GM18951 (cell line): ENCODE measurements around the gene ABCD2.
"Not testable (repeated sequence)": the region's sequence is repeated elsewhere in the genome, so short reads cannot be mapped to it uniquely, and the experiment has no call there.

Experiments
- POLR2A ChIP-seq: IDR thresholded peaks from 4 replicates; pipeline ENCODE4 v1.6.1; 2011; ENCODE audit warnings: mild to moderate bottlenecking; ENCODE audit not compliant: insufficient read length, insufficient read depth; ENCODE audit errors: extremely low read depth
- in situ Hi-C: fragments of 300-500 bp; cut with MboI; formaldehyde crosslinking; loops from one replicate; pipeline ENCODE4 v1.12.0; 2022; ENCODE audit warnings: low sequenced_read_pairs, mixed read lengths, inconsistent platforms; ENCODE audit not compliant: unreplicated experiment

Gene ABCD2

DNA sequence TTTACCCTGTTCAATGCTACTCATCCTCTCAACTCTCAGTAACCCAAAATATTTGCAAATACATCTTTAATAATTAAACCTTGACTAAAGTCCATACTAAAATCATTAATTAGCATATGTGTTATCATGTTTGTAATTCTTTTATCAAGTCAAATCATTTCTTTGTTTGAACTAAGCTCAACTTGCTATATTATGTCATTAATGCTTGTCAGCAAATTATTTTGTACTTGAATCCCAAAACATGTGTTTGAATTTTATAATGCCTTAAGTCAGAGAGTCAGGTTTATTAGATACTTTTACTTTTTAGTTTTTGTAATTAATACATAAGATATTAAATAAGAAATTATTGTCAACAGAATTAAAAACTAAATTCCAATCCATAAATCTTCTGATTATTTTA lies 16.5 kb downstream of the ABCD2 start:
- no peak for TF ChIP-seq POLR2A
- in situ Hi-C loops = no loop called here

GRCh38 chr12:39601951-39602350 lies 17.7 kb downstream of the ABCD2 start:
- in situ Hi-C loops = not testable (repeated sequence)

- in situ Hi-C loops = no loop called here
- TF ChIP-seq POLR2A = no peak
Measured at GRCh38 chr12:39595928-39596327, 23.7 kb downstream of the ABCD2 start.

DNA sequence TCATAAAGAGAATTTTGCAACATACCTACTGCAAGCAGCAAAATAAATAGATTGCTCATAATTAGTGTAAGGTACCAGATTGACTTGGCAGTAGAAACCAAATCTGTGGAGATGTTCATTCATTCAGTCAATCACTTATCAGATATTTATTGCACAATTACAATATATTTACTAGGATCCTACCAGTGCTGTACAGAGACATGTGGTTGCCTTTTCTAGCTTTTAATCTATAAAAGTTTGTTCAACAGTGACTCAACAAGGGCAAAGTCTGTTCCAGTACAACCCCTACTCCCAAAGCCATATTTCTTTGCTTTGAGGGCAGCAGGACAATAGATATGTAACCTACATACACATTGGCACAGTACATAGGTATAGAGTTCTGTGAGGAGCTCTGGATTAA lies 27.3 kb downstream of the ABCD2 start:
- TF ChIP-seq POLR2A = no peak
- in situ Hi-C loops = no loop called here

DNA sequence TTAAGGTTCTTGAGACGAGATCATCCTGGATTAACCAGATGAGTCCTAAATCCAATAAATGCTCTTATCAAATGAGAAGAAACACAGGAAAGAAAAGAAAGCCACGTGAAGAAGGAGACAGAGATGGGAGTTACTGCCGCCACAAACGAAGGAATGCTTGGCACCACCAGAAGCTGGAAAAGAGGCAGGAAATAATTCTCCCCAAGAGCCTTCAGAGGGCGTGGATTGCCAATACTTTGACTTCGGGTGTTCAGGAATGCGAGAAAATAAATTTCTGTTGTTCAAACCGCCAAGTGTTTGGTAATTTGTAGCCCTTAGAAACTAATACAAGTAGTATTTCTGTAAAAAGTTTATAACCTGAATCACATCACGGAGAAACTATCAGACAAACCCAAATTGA lies 31.3 kb downstream of the ABCD2 start:
- TF ChIP-seq POLR2A = no peak
- in situ Hi-C loops = no loop called here

GRCh38 chr12:39587225-39587624 lies 32.4 kb downstream of the ABCD2 start:
- in situ Hi-C loops = no loop called here
- no peak for TF ChIP-seq POLR2A

DNA sequence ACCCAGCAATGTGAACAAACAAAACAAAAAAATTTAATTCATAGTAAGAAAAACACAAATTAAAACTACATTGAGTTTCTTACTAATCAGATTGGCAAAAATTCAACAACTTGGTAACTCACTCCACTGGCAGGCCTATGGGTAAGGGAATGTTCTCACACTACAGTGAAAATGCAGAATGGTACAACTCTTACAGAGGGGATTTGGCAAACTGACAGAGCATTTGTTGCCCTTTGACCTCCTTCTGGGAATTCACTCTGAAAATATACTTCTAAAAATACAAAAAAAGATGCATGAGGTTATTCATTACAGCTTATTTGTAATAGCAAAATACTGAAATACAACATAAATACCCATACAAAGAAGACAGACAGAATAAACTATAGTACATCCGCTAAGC lies 32.8 kb downstream of the ABCD2 start:
- in situ Hi-C loops = no loop called here
- TF ChIP-seq POLR2A = no peak

DNA sequence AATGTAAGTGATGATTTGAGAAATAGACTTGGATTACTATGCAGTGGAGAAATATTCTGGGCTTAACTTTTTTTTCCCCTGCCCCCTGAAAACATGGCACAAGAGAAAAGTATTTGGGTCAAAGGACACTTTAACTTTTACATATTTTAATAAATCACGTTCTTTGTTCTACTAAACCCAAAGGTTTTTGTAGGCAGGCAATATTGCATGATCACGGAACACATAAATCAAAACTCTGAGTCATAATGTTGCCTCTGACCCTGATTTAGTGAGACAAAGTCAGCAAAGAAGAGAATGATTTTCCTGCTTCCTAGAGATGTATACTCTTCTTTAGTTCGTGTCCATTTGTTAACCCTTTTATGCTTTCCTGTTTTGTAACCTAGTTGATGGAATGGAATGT lies 38.0 kb downstream of the ABCD2 start:
- in situ Hi-C loops = no loop called here
- TF ChIP-seq POLR2A = no peak

DNA sequence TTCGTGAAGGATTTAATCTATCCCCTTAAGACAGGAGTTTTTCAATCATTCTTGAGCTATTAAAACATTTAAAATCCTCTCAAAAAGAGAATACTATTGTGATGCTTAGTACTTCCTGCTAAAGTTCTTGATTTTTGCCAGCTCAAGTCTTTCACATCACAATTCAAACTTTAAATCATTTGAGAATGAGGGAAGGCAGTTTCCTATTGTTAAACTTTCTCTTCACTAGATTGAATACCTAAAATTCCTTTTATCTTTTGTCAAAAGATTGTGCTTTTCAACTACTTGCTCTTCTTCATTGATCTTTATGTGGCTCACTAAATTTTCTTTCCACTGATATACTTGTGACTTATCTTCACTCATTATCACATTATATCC lies 44.1 kb downstream of the ABCD2 start:
- in situ Hi-C loops = no loop called here

GRCh38 chr12:39574785-39575497 lies 44.7 kb downstream of the ABCD2 start:
- in situ Hi-C loops = no loop called here

More for the DNA sequence above, 44.1 kb downstream of the ABCD2 start:
- TF ChIP-seq POLR2A = no peak

DNA sequence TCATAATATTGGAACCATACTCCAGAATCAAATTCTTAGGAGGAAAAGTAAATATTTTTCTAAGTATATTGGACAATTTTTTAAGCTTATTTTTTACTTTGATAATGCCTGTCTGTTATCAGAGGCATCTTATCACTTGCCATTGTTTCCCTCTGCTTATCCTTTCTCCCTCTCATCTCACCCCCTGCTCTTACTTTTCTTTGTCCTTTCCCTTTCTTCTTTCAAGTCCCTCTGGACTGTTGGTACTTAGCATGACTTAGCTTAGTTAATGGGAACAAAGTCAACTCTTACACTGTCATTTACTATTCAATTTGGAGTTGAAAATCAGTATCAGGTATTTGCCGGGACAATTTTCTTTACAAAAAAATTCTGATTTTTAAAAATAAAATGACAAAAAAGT lies 45.2 kb downstream of the ABCD2 start:
- in situ Hi-C loops = no loop called here

More at GRCh38 chr12:39574785-39575497, 44.7 kb downstream of the ABCD2 start:
- TF ChIP-seq POLR2A = no peak

GRCh38 chr12:39573971-39574370 lies 45.6 kb downstream of the ABCD2 start:
- in situ Hi-C loops = no loop called here
- no peak for TF ChIP-seq POLR2A

More for the DNA sequence above, 45.2 kb downstream of the ABCD2 start:
- no peak for TF ChIP-seq POLR2A

DNA sequence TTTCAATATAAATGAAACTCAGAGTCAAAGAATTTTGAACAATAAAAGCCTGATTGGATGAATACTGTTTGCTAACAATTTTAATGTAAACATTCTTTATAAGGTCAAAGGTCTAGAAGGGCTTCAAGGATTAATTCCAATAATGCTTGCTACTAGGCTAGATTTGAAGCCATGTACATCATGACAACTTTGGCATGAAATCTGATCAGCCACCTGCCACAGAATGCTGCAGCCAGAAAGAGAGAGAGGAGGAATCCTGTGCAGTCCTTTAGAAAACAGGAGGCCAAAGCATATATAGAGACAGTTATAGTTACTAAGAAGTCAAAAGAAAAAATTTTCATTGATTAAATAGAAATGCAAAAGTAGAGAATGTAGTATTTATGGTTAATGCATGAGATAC lies 47.1 kb downstream of the ABCD2 start:
- in situ Hi-C loops = no loop called here
- TF ChIP-seq POLR2A = no peak

- in situ Hi-C loops = no loop called here
- TF ChIP-seq POLR2A = no peak
Measured at GRCh38 chr12:39571351-39571750, 48.3 kb downstream of the ABCD2 start.

- TF ChIP-seq POLR2A = no peak
- in situ Hi-C loops = no loop called here
Measured at GRCh38 chr12:39553476-39553875, 66.1 kb downstream of the ABCD2 start.

DNA sequence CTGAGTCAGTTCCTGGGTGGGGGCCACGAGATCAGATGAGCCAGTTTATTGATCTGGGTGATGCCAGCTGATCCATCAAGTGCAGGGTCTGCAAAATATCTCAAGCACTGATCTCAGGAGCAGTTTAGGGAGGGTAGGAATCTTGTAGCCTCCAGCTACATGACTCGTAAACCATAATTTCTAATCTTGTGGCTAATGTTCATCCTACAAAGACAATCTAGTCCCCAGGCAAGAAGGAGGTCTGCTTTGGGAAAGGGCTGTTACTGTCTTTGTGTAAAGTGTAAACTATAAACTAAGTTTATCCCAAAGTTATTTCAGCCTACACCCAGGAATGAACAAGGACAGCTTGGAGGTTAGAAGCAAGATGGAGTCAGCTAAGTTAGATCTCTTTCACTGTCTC lies 75.4 kb downstream of the ABCD2 start:
- in situ Hi-C loops = not testable (repeated sequence)
